GM19463 (cell line): ENCODE measurements around the gene ITGB5.
A peak's percentile ranks its signal among the peaks of the same experiment; 100 is the strongest.
"Not testable (repeated sequence)": the region's sequence is repeated elsewhere in the genome, so short reads cannot be mapped to it uniquely, and the experiment has no call there.

Source experiments
- ATAC-seq: cut with Tn5 transposase; IDR thresholded peaks from one replicate; pipeline ENCODE4 v1.9.1; 2021; ENCODE audit warnings: mild to moderate bottlenecking, moderate library complexity; ENCODE audit not compliant: unreplicated experiment

Gene ITGB5

DNA sequence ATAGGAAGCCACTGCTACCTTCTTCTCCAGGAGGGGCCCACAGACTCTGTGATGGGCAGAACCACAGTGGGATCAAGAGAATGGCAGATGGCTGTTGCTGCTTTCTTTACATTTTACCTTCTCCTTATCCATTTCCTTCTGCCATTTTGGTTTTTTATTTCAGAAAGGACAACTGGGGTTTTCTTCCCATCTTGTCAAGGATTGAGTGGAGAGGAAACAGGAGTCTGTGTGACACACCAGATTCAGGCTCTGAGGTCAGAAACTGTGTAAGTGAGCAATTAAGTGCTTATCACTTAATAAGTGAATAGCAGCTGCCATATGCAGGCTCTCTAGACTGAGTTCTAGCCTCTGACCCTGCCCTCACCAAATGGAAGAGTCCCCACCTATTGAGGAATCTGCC, 47.3 kb downstream of the ITGB5 start:
- no peak for ATAC-seq

DNA sequence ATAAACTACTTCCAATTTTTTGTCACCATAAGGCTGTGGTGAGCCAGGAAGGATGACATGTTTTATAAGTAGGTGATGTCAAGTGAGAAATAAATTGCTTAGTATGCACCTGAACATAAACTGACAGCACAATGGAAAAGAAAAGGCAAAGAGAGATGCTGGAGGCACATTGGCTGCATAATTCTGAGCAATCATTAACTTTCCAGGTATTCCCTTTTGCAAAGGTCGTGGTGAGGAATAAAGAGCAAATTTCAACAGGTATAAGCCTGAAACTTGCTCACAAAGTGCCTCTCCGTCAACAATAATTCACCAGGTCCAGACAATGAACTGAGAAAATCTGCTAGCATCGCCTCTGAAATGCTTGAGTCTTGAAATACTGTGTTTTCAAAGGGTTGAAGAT, 48.2 kb downstream of the ITGB5 start:
- ATAC-seq = no peak

DNA sequence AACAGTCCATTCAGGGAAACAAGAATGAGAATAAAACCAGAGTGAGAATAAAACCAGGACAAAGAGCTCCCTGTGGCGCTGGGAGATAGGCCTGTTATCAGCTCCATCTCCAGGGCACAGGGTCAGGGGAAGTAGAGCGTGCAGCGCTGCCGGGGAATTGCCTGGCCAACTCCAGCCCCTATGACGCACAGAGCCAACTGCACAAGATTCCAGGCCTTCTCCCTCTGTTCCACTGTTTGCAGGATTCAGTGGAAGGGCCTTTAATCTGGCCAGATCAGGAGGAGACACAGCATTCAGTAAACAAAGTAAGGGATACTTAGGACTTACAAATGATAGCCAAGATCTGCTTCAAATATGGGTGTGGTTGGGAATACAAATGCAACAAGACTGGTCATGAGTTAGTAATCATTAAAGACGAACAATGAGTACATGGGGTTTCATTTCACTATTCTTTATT, 49.4 kb downstream of the ITGB5 start:
- no peak for ATAC-seq

DNA sequence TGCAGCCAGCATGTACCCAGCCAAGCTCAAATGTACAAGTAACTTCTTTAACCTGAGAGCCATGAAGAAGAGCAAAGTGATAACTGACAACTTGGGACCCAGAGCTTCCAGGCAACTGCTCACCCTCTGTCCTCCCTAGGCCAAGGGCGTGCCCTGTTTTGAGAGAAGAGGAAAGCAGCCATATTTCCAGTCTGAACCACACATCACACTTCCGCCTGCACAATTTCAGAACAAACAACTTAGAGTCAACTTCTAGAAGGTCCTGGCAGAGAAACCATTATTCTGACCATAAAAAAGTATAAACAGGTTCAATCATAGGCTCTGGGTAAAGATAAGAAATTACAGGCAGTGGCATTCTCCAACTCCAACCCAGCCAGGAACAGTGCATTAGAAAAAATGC, 50.1 kb downstream of the ITGB5 start:
- ATAC-seq = no peak

DNA sequence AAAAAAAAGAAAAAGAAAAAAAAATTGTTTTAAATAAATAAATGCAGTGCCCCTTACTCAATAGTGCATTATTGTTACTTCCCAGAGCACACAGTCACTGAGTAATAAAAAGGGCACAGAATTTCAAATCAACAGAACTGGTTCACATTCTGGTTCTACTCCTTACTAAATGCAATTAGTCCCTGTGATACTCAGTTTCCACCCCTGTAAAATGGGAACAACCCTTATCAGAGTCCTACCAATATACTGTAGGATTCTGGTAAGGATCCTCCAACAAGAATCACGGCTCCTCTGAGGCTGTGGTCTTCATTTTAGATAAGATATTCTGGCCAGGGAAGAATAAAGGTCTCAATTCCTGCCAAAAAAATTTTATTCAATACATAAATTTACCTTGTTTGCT, 50.7 kb downstream of the ITGB5 start:
- no peak for ATAC-seq

DNA sequence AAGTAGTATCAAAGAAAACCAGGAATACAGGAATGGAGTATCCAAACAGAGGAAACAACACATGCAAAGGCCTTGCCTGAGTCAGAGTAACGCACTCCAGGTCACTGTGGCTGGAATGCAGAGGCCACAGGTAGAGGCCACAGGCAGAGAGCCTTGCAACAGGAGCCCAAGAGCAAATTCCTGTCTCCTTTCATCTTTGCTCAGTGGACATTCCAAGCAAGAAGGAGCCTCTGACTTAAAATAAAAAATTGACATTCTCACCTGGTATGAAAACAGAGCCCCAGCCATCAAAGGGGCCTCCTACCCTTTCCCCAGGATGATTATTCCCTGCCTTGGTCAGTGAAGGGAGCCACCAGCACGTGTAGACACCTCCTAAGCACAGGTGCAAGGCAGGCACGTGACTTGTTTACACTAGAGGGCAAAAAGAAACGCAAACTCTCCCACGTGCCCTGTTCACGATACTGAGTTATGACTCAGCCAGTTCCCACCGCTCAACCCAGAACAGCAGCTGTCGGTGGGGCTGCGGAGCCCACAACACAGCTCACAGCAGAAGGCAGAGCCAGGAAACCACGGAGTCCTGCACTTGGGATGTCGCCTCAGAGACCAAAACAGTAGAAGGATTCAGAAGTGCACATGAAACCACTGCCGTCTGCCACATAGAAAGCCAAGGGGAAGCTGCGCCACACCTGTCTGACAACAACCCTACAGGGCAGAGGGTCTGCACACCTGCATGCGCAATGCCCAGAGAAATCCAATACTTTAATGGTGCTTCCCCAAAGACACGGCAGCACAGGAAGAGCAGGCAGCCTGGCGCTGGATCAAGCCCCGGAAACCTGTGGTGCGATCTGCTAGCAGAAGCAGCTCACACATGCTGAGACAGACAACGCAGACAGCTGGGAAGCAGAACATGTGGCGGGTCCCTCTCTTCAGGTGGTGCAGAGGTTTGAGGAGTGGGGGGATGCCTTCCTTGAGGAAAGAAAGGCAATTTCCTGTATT, 52.1 kb downstream of the ITGB5 start:
- ATAC-seq = peak; percentile 96

DNA sequence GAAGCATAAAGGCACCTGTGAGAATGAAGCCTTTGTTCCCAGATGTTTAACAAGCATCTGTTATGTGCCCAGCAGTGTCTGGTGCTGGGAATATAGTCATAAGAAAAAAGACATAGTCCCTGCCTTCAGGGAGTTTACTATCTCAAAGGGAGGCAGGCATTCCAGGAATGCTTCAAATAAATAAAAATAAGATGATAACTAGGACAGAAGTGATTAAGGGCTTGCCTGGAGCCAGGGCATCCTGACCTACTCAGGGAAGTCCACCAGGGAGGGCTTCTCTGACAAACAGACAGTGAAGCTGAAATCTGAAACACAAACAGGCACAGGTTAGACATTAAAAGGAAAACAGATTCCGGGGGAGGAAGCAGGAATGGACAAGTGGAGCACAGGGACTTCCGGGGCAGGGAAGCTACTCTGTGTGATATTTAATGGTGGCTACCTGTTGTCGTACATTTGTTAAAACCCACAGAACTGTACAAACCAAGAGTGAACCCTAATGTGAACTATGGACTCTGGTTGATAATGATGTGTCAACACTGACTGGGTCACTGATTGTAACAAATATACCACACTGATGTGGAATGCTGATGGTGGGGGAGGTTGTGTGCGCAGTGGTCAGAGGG, 53.3 kb downstream of the ITGB5 start:
- no peak for ATAC-seq

DNA sequence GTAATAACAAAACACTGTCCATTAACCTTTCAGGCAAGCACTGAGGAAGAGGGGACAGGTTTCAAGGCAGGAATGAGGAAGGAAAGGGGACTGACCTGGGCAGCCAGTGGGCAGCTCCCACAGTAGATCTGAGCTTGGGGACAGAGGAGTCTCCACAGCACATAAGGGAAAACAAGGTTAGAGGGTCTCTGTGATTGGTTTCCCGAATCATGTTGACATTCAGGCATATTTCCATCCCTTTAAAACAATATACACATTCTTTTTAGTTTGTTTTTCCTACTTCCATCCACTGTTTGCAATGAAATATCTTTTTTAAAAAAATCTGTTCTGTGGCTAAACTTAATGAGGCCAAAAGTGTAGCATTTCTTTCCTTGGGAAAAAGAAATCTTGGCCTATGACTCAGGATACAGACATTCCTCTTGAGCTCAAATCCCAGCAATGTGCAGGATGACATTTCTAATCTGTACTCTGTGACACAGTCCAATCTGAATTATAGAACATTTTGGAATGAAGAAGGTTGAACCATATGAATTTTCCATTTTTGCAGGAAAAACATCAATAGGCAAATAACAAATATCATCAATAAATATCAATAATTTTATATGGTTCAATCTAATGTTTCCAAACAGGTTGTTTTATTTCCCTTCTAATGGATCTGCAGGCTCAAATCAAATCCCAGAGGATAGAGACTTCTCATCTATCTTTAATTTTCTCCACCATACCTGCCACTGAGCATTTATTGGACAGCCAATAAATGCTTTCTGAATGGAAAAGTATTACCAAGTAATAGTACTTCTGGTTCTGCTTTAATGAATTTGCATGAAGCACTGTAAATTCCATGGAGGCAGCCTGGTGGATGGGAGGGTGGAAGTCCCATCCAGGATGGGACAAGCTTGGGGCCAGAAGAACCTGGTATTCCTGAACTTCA, 54.1 kb downstream of the ITGB5 start:
- no peak for ATAC-seq

DNA sequence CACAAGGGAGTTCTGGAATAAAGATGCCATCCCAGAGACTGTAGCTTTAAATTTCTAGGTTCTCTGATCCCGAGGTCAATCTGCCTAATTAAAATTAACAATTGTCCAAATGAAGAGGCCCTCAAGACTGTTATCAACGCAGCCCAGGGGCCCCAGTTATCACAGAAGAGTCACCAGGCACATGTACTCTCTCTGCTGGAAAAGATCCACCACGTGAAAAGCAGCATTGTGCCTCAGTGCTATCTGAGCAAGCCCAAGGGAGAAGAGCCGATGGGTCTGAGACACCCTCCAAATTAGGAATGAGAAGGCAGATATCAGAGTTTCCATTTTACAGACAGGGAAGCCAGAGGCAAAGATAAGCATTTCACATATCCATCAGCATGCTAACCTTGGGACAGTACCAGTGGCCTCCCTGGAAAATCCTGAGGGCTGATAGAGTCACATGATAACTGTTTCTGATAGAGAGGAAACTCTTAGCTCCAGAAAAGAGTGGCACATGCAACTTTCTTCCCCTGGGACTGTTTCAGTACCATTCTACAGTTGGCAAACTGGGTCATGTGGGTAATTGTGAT, 55.5 kb downstream of the ITGB5 start:
- no peak for ATAC-seq

DNA sequence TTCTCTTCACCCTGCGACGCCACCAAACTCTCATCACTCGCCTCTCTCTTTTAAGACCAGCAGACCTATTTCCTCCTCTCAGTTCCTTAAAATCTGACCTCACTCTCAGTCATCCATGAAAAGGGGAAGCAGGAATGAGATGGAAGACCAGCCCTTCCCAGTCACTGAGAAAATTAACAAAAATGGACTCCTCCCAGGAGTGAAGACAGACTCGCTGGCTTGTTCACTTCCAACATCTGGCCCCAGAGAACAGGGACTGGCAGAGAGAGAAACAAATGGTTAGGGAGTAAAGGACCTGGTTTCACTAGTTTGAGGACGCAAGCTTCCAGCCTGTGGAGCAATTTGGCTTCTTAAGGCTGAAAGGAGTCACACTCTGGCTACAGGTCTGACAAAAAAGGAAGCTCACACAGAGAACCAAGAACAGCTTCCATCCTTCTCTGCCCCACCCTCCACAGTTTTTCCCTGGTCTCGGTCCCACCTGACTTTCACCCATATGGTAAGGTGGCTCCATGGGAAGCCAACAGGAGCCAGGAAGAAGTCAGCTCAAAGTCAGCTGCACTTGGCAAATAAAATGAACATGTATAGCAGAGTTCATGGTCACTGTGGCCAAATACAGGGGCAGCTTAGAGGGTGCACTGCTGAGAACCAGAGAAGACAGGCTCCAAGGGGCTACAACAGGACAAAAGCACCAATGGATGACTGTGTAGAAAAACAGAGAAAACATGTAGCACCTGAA, 57.2 kb downstream of the ITGB5 start:
- no peak for ATAC-seq

DNA sequence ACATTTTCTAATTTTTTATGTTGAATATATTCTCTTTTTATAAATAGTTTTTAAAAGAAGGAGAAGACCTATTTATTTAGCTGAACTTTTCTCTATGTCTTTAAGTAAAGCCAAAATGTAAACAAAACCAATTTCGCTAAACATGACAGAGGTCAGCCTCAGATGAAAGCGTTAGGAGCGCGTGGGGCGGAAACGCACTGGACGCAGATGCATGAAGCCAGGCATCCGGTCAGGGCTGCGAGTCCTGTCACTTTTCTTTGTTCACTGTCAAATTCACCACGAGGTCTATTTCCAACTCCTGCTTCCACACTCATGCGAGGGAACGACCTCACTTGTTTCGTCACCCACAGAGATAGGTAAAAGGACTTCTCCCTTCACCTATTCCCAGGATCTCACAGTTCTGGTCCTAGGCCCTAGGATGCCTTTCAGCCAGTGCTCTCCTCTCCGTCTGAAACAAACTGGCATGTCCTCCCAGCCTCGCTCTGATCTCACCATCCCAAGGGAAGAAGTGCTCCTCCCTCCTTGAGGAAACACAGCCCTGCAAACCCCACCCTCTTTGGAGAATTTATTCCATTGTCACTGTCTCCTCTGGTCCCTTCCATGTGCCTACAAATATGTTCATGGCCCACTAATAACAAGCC, 57.9 kb downstream of the ITGB5 start:
- no peak for ATAC-seq

DNA sequence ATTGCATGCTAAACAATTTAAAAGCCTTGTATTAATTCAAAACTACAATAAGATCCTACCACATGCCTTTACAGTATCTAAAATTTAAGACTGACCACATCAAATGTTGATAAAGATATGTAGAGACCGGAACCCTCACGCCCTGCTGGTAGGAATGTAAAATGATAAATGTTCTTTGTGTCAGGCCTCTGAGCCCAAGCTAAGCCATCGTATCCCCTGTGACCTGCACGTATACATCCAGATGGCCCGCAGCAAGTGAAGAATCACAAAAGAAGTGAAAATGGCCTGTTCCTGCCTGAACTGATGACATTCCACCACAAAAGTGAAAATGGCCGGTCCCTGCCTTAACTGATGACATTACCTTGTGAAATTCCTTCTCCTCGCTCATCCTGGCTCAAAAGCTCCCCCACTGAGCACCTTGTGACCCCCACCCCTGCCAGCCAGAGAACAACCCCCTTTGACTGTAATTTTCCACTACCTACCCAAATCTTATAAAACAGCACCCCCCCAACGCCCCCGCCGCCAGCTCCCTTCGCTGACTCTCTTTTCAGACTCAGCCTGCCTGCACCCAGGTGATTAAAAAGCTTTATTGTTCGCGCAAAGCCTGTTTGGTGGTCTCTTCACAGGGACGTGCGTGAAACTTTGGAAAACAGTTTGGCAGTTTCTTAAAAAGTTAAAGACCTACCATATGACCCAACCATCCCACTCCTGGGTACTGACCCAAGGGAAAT, 59.5 kb downstream of the ITGB5 start:
- ATAC-seq = not testable (repeated sequence)

DNA sequence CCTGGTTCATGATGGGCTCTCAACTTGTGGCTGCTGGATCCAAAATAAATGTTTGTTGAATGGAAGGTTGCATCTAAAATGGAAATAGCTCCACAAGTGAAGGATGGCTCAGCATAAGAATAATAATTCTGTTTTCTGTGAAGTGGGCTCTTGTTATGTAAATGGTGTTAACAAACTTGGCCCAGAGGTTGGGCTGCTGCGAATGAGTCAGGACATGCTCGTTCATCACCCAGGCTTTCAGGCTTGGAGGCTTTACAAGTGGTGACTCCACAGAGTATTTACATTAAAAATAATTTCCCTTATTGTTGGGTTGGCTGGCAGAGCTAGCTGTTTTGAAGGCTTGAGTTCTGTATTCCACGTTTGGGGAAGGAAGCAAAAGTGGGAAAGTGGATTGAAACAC, 60.5 kb downstream of the ITGB5 start:
- ATAC-seq = no peak

DNA sequence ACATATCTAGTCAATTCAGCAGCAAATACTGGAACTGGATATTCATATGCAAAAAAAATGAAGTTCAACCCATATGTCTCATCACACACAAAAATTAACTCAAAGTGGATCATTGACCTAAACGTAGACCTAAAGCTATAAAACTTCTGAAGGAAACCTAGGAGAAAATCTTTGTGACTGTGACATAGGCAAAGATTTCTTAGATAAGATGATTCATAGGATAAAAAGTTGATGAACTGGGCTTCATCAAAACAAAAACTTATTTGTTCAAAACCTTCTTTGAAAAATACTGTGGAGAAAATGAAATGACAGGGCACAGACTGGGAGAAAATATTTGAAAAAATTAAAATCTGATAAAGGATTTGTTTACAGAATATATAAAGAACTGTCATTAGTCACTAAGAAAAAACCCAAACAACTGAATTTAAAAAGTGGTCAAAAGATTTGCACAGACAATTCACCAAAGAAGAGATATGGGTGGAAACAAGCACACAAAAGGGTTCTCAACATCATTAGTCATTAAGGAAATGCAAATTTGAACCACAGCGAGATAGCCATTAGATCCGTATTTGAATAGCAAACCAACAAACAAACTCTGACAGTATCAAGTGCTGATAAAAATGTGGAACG, 62.8 kb downstream of the ITGB5 start:
- no peak for ATAC-seq

DNA sequence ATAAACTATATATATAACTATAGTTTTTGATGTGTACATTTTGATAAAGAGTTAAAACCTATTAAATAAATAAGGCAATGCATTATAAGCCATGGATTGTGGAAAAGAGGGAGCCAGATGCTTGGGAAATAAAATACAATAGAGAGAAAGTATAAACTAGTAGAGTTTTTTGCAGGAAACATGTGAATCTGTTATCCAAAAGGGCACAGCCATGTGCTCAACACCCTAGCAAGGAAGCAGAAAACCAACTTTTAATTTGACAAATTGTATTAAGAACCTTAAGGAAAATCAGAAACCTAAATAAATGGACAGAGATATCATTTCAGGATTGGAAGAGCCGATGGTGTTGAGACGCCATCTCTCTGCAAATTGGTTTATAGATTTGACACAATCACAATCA, 63.5 kb downstream of the ITGB5 start:
- ATAC-seq = no peak

DNA sequence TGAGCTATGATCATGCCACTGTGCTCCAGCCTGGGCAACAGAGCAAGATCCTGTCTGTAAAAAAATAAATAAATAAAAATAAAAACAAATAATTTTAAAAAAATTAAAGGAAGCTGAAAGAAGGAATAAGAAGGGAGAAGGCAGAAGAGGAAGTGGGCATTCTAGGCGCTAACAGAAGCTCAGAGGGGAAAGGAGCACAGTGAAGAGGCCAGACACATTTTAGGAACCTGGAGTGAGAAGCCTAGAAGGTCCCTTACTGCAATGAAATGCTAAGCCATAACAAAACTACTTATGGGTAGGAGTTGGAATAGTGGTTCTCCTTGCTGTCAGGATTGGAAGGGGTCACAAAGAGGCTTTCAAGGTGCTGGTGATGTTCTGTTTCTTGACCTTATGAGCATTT, 64.0 kb downstream of the ITGB5 start:
- no peak for ATAC-seq

DNA sequence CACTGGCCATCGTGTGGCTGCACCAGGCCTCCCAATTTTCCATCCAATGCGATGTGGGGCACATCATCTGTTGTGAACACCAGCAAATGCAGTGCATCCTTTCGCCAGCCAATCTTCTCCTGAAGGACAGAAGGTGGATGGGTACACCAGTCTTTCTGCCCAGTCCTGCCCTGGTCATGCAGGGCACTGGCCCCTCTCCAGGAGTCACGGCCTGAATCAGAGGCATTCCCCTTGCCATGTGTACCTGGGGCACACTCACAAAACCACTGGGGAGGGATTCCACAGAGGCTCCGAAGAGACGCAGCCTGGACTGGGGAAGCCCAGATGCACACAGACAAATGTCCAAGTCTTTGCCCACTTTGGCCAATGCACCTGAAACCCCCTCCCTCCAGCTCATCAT, 65.8 kb downstream of the ITGB5 start:
- no peak for ATAC-seq

DNA sequence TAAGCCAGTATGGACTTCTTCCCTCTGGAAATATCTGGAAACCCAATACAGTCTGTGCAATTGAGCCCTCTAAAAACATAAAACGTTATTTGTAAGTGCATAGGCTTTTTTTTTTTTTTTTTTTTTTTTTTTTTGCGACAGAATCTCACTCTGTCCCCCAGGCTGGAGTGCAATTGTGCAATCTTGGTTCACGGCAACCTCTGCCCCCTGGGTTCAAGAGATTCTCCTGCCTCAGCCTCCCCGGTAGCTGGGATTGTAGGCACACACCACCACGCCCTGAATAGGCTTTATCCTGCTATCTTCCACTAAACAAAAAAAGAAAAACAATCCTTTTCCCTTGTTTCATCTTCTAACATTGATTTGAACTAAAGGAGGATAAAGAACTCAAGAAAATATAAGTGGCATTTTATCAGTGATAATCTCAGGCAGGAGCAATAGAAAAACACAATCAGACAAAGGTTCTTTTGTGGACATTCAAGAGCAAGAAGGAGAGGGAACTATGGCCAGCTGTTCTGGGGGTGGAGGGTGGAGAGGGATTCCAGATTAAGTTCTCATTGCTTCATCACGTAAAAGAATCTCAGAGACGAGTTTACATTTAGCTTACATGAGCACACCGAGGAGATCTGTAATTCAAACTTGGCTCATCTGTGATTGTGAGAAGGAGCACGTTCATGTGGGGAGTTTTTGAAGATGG, 68.6 kb downstream of the ITGB5 start:
- ATAC-seq = no peak
